ENCODE results near the gene VEGFA. TPM values are rescaled to one million over a fixed set of nuclear protein-coding genes. Genes with fewer than 3 reads are reported as not detected.
A peak's percentile ranks its signal among the peaks of the same experiment; 100 is the strongest.

VEGFA gene
- total RNA-seq, 4 donors from 2014 or later: 510 to 1,437 (median 630) TPM

GRCh38 chr6:43735642-43736199 lies 34.3 kb upstream of the VEGFA start:
- H3K4me3 ChIP-seq (replicated peaks in 1 of 3): no peak overlapping the region
- no peaks in the 10 kb centered on the region for H3K36me3 ChIP-seq
- H3K27ac ChIP-seq: peak overlapping the region in 1 of 3 donors; percentile 65
- 83 to 100% methylated on average over 1 to 2 of the region's 2 CpGs for WGBS, 2 donors
- no peaks in the 10 kb centered on the region for H3K27me3 ChIP-seq
- DNase-seq: no peak
- TF ChIP-seq POLR2A (IDR thresholded peaks at IDR 0.05) (no peak), CTCF (IDR thresholded peaks at IDR 0.05) (no peak)
- intact Hi-C loops (cut with DNase I): no loop called here
- peaks cover 0 to 34% of the 10 kb centered on the region in 2 donors for H3K4me1 ChIP-seq
- H3K9me3 ChIP-seq: no peaks in the 10 kb centered on the region

GRCh38 chr6:43736211-43736786 lies 33.7 kb upstream of the VEGFA start:
- Histone ChIP-seq H3K4me3 (replicated peaks in 1 of 3) (no peak overlapping the region), H3K27me3 (no peaks in the 10 kb centered on the region), H3K9me3 (no peaks in the 10 kb centered on the region), H3K27ac (no peak overlapping the region), H3K4me1 (peaks cover 0 to 37% of the 10 kb centered on the region in 2 donors), H3K36me3 (no peaks in the 10 kb centered on the region)
- intact Hi-C loops (cut with DNase I): no loop called here
- TF ChIP-seq POLR2A (IDR thresholded peaks at IDR 0.05) (no peak), CTCF (IDR thresholded peaks at IDR 0.05) (no peak)
- no peak for DNase-seq
- WGBS, 2 donors: 83 to 95% methylated on average over 2 of the region's 2 CpGs

- intact Hi-C loops (cut with DNase I): no loop called here
These were observed 33.2 kb upstream of the VEGFA start for GRCh38 chr6:43736844-43737243.

GRCh38 chr6:43737272-43738081 lies 32.5 kb upstream of the VEGFA start:
- H3K36me3 ChIP-seq: no peaks in the 10 kb centered on the region
- peaks cover 0 to 37% of the 10 kb centered on the region in 2 donors for H3K4me1 ChIP-seq
- WGBS, 2 donors: 80 to 87% methylated on average over 14 to 15 of the region's 15 CpGs
- no peaks in the 10 kb centered on the region for H3K9me3 ChIP-seq
- TF ChIP-seq CTCF (IDR thresholded peaks at IDR 0.05) (no peak), POLR2A (IDR thresholded peaks at IDR 0.05) (no peak)
- peak in 1 of 2 donors; percentile 11 for DNase-seq
- H3K27me3 ChIP-seq: no peaks in the 10 kb centered on the region
- H3K4me3 ChIP-seq (replicated peaks in 1 of 3): no peak overlapping the region
- H3K27ac ChIP-seq: no peak overlapping the region
- intact Hi-C loops (cut with DNase I): no loop called here

More at GRCh38 chr6:43736844-43737243, 33.2 kb upstream of the VEGFA start:
- TF ChIP-seq POLR2A (IDR thresholded peaks at IDR 0.05) (no peak), CTCF (IDR thresholded peaks at IDR 0.05) (no peak)
- H3K4me3 ChIP-seq (replicated peaks in 1 of 3): no peak overlapping the region
- no peak overlapping the region for H3K27ac ChIP-seq
- H3K4me1 ChIP-seq: peaks cover 0 to 37% of the 10 kb centered on the region in 2 donors
- no peaks in the 10 kb centered on the region for H3K9me3 ChIP-seq
- no peaks in the 10 kb centered on the region for H3K27me3 ChIP-seq
- no peaks in the 10 kb centered on the region for H3K36me3 ChIP-seq
- 77 to 80% methylated on average over 2 of the region's 2 CpGs for WGBS, 2 donors
- DNase-seq: no peak

- no peak overlapping the region for H3K27ac ChIP-seq
- intact Hi-C loops (cut with DNase I): no loop called here
- peaks cover 0 to 37% of the 10 kb centered on the region in 2 donors for H3K4me1 ChIP-seq
- 88 to 94% methylated on average over 3 of the region's 3 CpGs for WGBS, 2 donors
- H3K4me3 ChIP-seq (replicated peaks in 1 of 3): no peak overlapping the region
- TF ChIP-seq POLR2A (IDR thresholded peaks at IDR 0.05): no peak
- H3K27me3 ChIP-seq: no peaks in the 10 kb centered on the region
- no peak for DNase-seq
- no peaks in the 10 kb centered on the region for H3K9me3 ChIP-seq
- H3K36me3 ChIP-seq: no peaks in the 10 kb centered on the region
These were observed 31.7 kb upstream of the VEGFA start for GRCh38 chr6:43738267-43738676.
